HFF-Myc (cell line): ENCODE data around the gene SUMF1.
"Not testable (repeated sequence)": the region's sequence is repeated elsewhere in the genome, so short reads cannot be mapped to it uniquely, and the experiment has no call there.

Source experiments
- DNase-seq: peaks from one replicate; pipeline ENCODE4 v3.0.0-alpha.2; 2011; ENCODE audit warnings: low read depth; ENCODE audit errors: extremely low read depth
- H3K4me3 ChIP-seq: replicated peaks from 2 replicates; pipeline ENCODE4 v1.5.1; 2011; ENCODE audit warnings: low read depth, mild to moderate bottlenecking, control low read depth, low read length
- CTCF ChIP-seq: IDR thresholded peaks from 2 replicates; pipeline ENCODE4 v1.5.1; 2012; ENCODE audit warnings: mild to moderate bottlenecking, low read depth, low read length, control low read depth; ENCODE audit errors: missing control alignments

SUMF1 gene

GRCh38 chr3:4460334-4460733 lies 6.7 kb downstream of the SUMF1 start:
- DNase-seq = no peak
- TF ChIP-seq CTCF = no peak
- H3K4me3 ChIP-seq = no peak overlapping the region

- TF ChIP-seq CTCF = no peak
- no peak for DNase-seq
- H3K4me3 ChIP-seq = no peak overlapping the region
These were observed 8.1 kb downstream of the SUMF1 start for GRCh38 chr3:4458961-4459360.

- not testable (repeated sequence) for DNase-seq
These were observed 10.3 kb downstream of the SUMF1 start for GRCh38 chr3:4456780-4457179.

GRCh38 chr3:4454142-4454541 lies 12.9 kb downstream of the SUMF1 start:
- no peak overlapping the region for H3K4me3 ChIP-seq
- no peak for TF ChIP-seq CTCF
- DNase-seq = no peak

More at GRCh38 chr3:4456780-4457179, 10.3 kb downstream of the SUMF1 start:
- not testable (repeated sequence) for H3K4me3 ChIP-seq

GRCh38 chr3:4449043-4449805 lies 17.8 kb downstream of the SUMF1 start:
- no peak for DNase-seq
- TF ChIP-seq CTCF = no peak
- H3K4me3 ChIP-seq = no peak overlapping the region

GRCh38 chr3:4448187-4448586 lies 18.9 kb downstream of the SUMF1 start:
- H3K4me3 ChIP-seq = no peak overlapping the region
- TF ChIP-seq CTCF = no peak
- no peak for DNase-seq

- DNase-seq = no peak
- TF ChIP-seq CTCF = no peak
- H3K4me3 ChIP-seq = no peak overlapping the region
These were observed 19.6 kb downstream of the SUMF1 start for GRCh38 chr3:4447295-4447999.
